Left lung (tissue), 10 donors: ENCODE measurements around the gene FAM83E. TPM values are rescaled to one million over a fixed set of nuclear protein-coding genes. Genes with fewer than 3 reads are reported as not detected.

Experiments
- ATAC-seq: fragments of 200-7000 bp; cut with Tn5 transposase; one replicate; pipeline ENCODE4 v1.9.1; 2020; ENCODE audit warnings: moderate library complexity
- DNase-seq, 4 donors: peaks; one replicate each; pipeline ENCODE4 v3.0.0-alpha.2; 2013 to 2020
- H3K27ac ChIP-seq, 2 donors: fragments of 200-600 bp; sonication (generic) in 1 of 2; one replicate each; pipeline versions ENCODE4 v1.5.0 to v1.8.0; 2020 to 2021
- H3K27me3 ChIP-seq, 2 donors: fragments of 200-600 bp; sonication (generic) in 1 of 2; one replicate each; pipeline versions ENCODE4 v1.5.0 to v1.8.0; 2020 to 2021
- H3K36me3 ChIP-seq, 2 donors: fragments of 200-600 bp; sonication (generic) in 1 of 2; one replicate each; pipeline versions ENCODE4 v1.5.0 to v1.8.0; 2020 to 2021
- H3K4me1 ChIP-seq, 2 donors: fragments of 200-600 bp; one replicate each; pipeline ENCODE4 v1.8.0; 2021
- H3K4me3 ChIP-seq, 2 donors: fragments of 200-600 bp; sonication (generic) in 1 of 2; one replicate each; pipeline versions ENCODE4 v1.5.0 to v1.8.0; 2020 to 2021; ENCODE audit warnings: mild to moderate bottlenecking in 1 of 2
- H3K9me3 ChIP-seq, 2 donors: fragments of 200-600 bp; sonication (generic) in 1 of 2; one replicate each; pipeline versions ENCODE4 v1.5.0 to v1.8.0; 2020 to 2021
- CTCF ChIP-seq, 2 donors: fragments of 200-600 bp; sonication (generic) in 1 of 2; IDR thresholded peaks; one replicate each; pipeline versions ENCODE4 v1.5.0 to v1.8.0; 2021; ENCODE audit warnings: antibody characterized with exemption in 2 of 2
- intact Hi-C, 2 donors: fragments of 100-400 bp; cut with DNase I; formaldehyde crosslinking; loops; one replicate each; pipeline versions ENCODE4 v1.11.2 to v1.14.2; 2022
- polyA plus RNA-seq, 6 donors: library from polyadenylated mRNA; unstranded; fragments of 120-200 nt; gene quantifications; one replicate each; pipeline ENCODE4 v1.2.1, GENCODE V29; 2013; ENCODE audit not compliant: insufficient read length in 6 of 6
- total RNA-seq, 2 donors: library from RNA; stranded (reverse); fragmentation: NEBNext Ultra II Directional; extraction: Animal tissue kit (Norgen Biotek cat#: 25700); gene quantifications; one replicate each; pipeline ENCODE4 v1.2.1, GENCODE V29; 2021
- donor health status: DM: no; HTN: yes; CAD: no.
- donor health status: DM: no; HTN: no; CAD: no.

The FAM83E gene
- total and polyA plus RNA-seq, 8 donors: 4.7 to 50.0 (median 8.5) TPM

GRCh38 chr19:48616041-48616436 is 1.2 kb upstream of the FAM83E start:
- TF ChIP-seq CTCF (IDR thresholded peaks at IDR 0.05): no peak
- peaks cover 20 to 46% of the 10 kb centered on the region in 2 donors for H3K4me1 ChIP-seq

DNA sequence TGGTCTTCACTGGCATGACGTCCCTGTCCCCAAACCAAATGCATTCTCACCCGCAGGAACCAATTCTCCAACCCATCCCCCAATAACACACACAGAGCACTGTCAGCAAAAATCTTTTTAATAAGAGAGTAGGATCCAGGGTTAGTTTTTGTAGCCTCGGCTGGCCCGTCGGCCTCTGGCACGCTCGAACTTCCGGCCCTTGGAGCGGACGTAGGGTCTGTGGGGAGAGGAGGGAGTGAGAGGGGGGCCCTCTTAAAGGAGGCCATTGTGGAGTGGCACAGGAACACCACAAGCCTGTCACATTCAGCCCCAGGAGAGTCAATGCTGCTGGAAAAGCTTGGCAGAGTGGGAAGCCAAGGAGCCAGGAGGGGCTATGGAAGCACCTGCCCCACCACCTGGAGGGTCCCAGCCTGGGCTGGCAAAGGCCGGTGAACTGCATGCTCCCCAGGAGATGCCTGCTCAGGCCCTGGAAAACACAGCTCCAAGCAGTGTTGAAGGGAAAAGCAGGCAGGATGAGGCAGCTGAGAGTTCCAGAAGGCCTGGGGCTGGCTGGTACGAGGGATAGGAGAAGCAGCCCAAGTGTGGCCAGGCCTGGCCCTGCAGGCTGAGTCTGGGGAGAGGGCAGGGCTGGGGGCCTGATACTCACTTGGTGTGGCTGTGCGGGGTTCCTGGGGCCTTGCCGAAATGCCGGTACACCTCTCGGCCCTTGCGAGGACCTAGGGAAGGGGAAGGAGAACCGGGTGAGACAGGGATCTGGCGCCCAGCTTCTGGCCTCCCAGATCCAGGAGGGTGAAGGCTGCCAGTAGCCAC is 560 bp upstream of the FAM83E start:
- Histone ChIP-seq H3K9me3 (no peaks in the 10 kb centered on the region), H3K27ac (peak overlapping the region; percentile 25 to 30), H3K4me1 (peaks cover 20 to 39% of the 10 kb centered on the region in 2 donors), H3K36me3 (peaks cover 0 to 34% of the 10 kb centered on the region in 2 donors), H3K4me3 (peak overlapping the region in 1 of 2 donors; percentile 75), H3K27me3 (no peaks in the 10 kb centered on the region)
- ATAC-seq (no peak), DNase-seq (no peak)
- no peak for TF ChIP-seq CTCF (IDR thresholded peaks at IDR 0.05)
- intact Hi-C loops: no loop called here

More at GRCh38 chr19:48616041-48616436, 1.2 kb upstream of the FAM83E start:
- ATAC-seq (no peak), DNase-seq (peak in 1 of 4 donors; percentile 81)
- Histone ChIP-seq H3K36me3 (peaks cover 0 to 36% of the 10 kb centered on the region in 2 donors), H3K27ac (peak overlapping the region in 1 of 2 donors; percentile 25), H3K4me3 (peak overlapping the region in 1 of 2 donors; percentile 75), H3K9me3 (no peaks in the 10 kb centered on the region), H3K27me3 (no peaks in the 10 kb centered on the region)
- intact Hi-C loops: no loop called here

DNA sequence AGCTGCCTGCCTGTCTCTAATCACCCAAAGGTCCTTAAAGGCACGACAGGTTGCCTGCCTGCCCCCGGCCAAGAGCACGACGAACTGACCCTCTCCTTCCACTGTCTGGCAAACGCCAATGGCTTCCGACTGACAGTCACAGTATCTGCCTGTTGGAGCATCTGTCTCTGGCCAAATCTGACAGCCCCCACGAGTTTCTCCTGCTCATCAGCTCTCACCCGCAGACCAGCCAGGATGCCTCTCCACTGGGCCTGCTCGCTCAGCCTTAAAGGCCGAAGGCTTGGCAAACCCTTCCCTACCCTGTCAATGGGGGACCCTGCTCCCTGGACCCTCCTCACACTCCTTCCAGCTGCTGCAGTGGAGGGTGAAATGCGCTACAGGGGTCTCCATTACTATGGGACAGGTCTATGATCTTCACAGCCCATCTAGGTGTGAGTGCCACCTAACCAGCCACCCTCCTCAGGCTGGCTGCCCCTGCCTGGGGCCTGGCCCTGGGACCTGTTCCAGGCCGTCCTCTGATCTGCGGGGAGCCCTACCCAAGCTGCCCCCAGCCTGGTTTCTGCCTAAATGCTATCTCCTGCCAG is 932 bp downstream of the FAM83E start:
- Histone ChIP-seq H3K9me3 (no peaks in the 10 kb centered on the region), H3K4me3 (peak overlapping the region; percentile 21 to 75), H3K36me3 (peaks cover 0 to 34% of the 10 kb centered on the region in 2 donors), H3K4me1 (peaks cover 16 to 30% of the 10 kb centered on the region in 2 donors), H3K27me3 (no peaks in the 10 kb centered on the region), H3K27ac (peak overlapping the region; percentile 30 to 62)
- TF ChIP-seq CTCF (IDR thresholded peaks at IDR 0.05): no peak
- no peak for DNase-seq
- ATAC-seq: no peak
- intact Hi-C loops: no loop called here

DNA sequence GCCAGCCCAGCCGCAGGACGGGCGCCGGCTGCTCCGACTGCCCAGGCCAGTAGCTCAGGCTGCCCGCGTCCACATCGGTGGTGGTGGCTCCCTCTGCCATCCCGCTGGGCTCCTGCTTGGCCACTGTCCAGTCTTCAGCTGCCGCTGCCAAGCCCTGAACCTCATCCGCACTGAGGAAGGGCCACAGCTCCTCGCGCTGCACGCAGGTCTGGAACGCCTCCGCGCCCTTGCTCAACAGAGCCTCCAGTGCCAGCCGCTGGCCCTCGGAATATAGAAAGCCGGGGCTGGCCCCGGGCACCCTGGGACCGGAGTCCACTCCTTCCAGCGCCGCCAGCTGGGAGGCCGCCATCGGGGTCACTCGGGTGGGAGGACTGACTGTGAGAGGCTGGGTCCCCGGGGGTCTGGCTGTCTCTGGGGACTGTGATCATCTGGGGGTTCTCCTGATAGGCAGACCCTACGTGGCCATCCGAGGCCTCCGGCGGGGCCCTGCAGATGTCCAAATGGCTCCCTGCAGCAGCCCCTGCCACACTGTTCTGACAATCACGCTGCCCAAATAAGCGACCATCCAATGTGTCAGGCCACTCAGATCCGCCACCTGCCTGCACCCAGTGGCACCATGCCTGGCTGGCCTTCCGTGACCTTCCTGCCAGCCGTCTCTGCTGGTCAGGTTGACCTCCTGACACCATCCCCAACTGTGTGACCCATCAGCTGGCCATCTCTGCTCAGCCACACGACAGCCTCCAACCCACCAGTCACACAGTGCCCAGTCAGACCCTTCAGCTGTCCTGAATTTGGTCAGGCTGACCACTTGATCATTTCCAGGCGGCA is 1.6 kb downstream of the FAM83E start:
- no peak for ATAC-seq
- no peaks in the 10 kb centered on the region for H3K9me3 ChIP-seq
- intact Hi-C loops: no loop called here
- H3K27me3 ChIP-seq: no peaks in the 10 kb centered on the region
- no peak for TF ChIP-seq CTCF (IDR thresholded peaks at IDR 0.05)
- peak in 1 of 4 donors; percentile 82 for DNase-seq
- peak overlapping the region in 1 of 2 donors; percentile 75 for H3K4me3 ChIP-seq
- H3K36me3 ChIP-seq: peaks cover 0 to 34% of the 10 kb centered on the region in 2 donors
- peaks cover 15 to 27% of the 10 kb centered on the region in 2 donors for H3K4me1 ChIP-seq
- H3K27ac ChIP-seq: peak overlapping the region; percentile 30 to 62
